HG03520 (cell line): ENCODE data around the gene GRAMD1B.
A peak's percentile ranks its signal among the peaks of the same experiment; 100 is the strongest.

Experiments
- ATAC-seq: cut with Tn5 transposase; IDR thresholded peaks from one replicate; pipeline ENCODE4 v1.9.1; 2021; ENCODE audit warnings: mild to moderate bottlenecking, moderate library complexity; ENCODE audit not compliant: unreplicated experiment

GRAMD1B gene

GRCh38 chr11:123473941-123474677 lies 44.0 kb downstream of the GRAMD1B start:
- no peak for ATAC-seq

DNA sequence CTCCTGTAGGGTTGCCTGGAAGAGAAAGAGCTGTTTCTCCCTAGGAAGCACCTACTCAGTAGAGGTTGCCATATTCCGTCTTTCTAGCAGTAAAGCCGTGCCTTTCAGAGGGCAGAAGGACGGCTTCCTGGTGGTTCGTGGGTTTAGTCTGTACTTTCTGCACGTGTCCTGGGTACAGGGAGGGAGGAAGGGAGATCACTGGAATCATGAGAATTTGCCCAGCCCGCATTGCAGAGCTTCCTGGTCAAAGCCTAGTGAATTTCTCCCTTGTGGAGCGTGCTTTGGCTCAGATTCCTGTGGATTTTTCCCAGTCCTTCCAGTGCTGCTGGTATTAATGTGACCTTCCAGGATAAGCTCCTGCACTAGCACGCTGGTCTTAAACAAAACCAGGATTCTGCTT lies 44.9 kb downstream of the GRAMD1B start:
- no peak for ATAC-seq

DNA sequence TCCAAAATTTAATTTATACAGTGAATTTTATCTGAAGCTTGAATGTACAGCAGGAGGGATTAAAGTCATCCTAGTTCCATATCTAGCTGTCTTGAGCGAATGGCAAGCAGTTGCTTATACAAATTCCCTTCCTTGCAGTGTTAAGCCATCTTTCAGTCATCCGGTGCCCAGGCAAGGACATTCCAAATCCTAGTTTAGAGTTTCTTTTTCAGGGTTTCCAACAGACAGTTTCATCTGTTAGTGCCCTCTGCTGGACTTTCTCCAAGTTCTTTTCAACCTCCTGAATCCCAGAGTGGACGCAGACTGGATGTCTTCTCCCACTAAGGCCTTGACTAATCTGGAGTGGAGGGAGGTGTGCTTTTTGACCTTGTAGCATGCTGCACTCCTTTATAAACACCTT lies 45.4 kb downstream of the GRAMD1B start:
- no peak for ATAC-seq

GRCh38 chr11:123477205-123477907 lies 47.3 kb downstream of the GRAMD1B start:
- ATAC-seq: no peak

GRCh38 chr11:123478352-123478987 lies 48.4 kb downstream of the GRAMD1B start:
- no peak for ATAC-seq

DNA sequence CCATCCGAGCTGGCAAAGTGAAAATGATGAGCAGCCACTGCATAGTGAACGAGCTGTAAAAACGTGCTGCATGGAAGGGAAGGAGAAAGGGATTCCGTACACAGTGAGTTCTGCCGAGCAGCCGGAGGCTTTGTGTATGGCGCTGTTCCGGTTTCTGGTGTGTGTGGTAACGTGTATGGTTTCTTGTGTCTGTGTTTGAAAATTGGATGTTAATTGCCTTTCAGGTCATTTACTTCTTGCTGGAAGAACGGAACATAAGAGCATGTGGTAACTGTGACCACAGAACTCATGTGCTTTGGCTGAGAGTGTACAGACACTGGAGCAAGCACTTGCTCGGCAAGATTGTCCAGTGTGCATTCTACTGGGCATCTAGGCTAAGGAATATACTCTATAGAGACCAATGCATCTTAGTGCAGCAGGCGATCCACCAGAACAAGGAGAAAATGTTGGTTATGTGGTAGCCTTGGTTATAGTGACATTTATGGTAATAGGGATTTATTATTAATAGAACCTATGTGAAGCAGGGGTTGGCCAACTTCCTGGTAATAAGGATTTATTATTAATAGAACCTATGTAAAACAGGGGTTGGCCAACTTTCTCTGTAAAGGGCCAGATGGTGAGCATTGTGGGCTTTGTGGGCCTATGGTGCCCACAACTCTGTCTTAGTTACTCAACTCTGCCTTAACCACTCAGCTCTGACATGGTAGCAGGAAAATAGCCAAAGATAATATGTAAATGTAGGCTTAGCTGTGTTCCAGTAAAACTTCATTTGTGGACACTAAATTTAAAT lies 49.2 kb downstream of the GRAMD1B start:
- ATAC-seq: no peak

DNA sequence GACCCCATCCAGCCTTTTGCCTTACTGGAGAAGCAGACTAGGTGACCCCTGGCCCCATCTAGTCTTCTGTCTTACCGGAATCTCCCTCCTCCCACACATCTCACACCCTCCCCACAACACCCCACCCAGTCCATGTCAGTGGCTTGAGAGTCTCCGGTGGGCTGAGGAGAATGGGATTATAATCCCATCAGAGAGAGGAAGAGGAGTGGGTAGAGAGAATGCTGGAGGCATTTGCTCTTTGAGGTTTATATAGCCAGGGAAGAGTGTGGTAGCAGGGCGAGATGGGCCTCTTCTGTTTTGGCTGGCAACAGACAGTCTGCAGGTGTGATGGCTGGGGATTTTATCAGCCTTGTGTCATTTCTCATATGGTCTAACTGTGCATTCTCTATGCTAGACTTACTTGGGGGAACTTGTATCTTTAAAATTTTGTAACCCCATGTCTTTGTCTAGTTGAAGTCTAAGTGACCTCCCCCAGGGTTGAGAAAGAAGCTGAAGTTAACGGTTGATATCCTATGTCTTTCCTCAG lies 50.3 kb downstream of the GRAMD1B start:
- ATAC-seq: peak; percentile 39

GRCh38 chr11:123480882-123481281 lies 50.8 kb downstream of the GRAMD1B start:
- ATAC-seq: no peak

- no peak for ATAC-seq
Measured at GRCh38 chr11:123481640-123482039, 51.6 kb downstream of the GRAMD1B start.

- ATAC-seq: no peak
Measured at GRCh38 chr11:123482218-123482617, 52.1 kb downstream of the GRAMD1B start.

DNA sequence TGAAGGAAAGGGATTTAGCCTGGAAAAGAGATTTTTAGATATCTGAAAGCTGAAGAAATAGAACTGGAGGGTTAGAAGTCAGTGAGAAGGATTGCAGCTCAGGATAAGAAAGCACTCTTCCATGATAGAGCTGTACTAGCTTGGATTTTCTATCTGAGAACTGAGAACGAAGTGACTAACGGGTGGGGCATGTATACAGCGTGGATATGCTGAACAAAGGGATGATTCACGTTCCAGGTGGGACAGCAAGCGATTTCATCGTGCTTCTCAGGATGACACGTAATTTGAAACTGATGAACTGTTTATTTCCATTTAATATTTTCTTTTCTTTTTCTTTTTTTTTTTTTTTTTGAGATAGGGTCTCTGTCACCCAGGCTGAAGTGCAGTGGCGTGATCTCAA lies 53.0 kb downstream of the GRAMD1B start:
- no peak for ATAC-seq

GRCh38 chr11:123483466-123483865 lies 53.4 kb downstream of the GRAMD1B start:
- ATAC-seq: no peak

GRCh38 chr11:123484448-123484847 lies 54.4 kb downstream of the GRAMD1B start:
- ATAC-seq: peak; percentile 31

DNA sequence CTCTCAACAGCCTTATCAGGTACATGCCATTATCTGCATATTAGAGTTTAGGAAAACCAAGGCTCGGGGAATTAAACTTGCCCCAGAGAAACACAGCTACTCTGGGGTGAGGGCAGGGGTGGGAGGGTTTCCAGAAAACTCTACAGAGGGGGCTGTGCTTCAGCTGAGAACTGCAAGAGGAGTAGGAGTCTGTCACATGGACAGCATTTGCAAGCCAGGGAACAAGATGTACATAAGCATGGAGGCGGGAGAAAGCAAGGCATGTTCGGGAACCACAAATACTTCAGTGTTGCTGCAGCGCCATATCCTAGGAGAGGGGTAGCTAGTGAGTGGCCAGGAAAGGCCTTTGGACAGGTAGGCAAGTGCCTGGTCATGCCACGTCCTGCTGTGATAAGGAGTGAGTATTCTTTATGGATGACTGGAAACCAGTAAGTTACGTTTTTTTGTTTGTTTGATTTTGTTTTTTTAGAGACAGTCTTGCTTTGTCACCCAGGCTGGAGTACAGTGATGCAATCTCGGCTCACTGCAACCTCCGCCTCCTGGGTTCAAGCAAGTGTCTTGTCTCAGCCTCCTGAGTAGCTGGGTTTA lies 57.2 kb downstream of the GRAMD1B start:
- ATAC-seq: no peak

- ATAC-seq: no peak
Measured at GRCh38 chr11:123490527-123490926, 60.5 kb downstream of the GRAMD1B start.

DNA sequence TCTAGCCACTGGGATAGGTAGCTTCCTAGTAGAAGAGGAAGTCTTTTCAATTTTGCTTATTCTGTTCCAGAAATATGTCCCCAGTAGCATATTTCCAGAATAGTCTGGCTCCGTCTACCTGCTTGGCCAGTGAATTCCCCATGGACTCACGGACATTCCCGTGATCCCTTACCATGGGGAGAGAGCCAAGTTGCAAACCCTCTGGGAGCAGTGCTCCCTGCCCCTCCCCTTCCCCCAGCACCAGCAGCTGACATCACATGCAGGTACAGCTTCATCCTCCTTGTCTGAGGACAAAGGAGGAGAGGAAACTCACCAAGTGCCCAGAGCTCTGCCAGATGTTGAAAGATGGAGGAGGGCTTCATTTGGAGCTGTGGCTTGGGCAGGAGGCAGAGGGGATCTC lies 61.2 kb downstream of the GRAMD1B start:
- ATAC-seq: no peak

- no peak for ATAC-seq
Measured at GRCh38 chr11:123493349-123494063, 63.4 kb downstream of the GRAMD1B start.

DNA sequence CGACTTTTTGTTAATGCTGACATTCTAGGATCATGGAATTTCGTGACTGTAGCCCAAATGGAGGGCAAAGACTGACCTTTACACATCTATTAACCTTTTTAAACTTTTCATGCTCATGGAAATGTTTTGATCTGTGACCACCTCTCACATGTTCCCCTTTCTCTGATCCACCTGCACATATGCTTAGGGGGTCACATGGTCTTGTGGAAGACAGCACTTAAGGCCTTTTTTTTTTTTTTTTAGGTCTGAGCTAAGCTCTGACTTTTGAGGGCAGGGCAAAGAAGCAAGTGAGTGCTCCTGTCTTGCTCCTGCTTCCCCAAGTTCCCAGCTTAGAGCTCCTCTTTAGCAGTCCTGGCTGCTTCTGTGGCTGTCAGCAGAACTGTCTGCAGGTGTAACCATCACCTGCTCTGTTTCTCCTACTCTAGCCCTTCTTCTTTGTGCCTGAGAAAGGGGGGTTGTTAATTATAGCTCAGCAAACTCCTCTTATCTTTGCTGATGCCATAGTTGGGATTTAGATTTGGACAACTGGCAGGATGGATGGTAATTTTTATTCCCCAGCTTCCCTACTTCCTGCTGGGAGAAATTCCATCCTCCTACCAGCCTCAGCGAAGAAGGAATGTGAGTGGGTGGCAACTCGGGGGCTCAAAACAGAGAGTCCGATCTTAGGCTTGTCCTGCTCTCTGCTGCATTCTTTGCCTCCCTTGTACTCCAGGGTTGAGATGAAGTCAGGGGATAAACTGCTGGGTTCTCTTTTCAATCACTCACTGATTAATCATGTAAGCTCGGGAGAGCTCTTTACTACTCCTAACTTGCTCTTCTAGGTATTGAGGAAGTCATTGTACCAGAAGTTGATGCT lies 64.4 kb downstream of the GRAMD1B start:
- ATAC-seq: no peak

- no peak for ATAC-seq
Measured at GRCh38 chr11:123504401-123504800, 74.3 kb downstream of the GRAMD1B start.
